HG02970 (cell line): ENCODE measurements around the gene TUBB6.

Source experiments
- ATAC-seq: cut with Tn5 transposase; IDR thresholded peaks from one replicate; pipeline ENCODE4 v1.9.1; 2021; ENCODE audit warnings: mild to moderate bottlenecking, moderate library complexity, moderate number of reproducible peaks; ENCODE audit not compliant: unreplicated experiment, low FRiP score

The TUBB6 gene

GRCh38 chr18:12335503-12335902, 27.5 kb downstream of the TUBB6 start:
- no peak for ATAC-seq

- no peak for ATAC-seq
Measured at GRCh38 chr18:12336171-12336613, 28.2 kb downstream of the TUBB6 start.

- ATAC-seq, result no peak
Measured at GRCh38 chr18:12336887-12337286, 28.8 kb downstream of the TUBB6 start.

- no peak for ATAC-seq
Measured at GRCh38 chr18:12338382-12338781, 30.3 kb downstream of the TUBB6 start.

- no peak for ATAC-seq
Measured at GRCh38 chr18:12340945-12341660, 33.1 kb downstream of the TUBB6 start.

GRCh38 chr18:12342661-12343060, 34.6 kb downstream of the TUBB6 start:
- no peak for ATAC-seq

GRCh38 chr18:12345491-12346239, 37.6 kb downstream of the TUBB6 start:
- no peak for ATAC-seq

- no peak for ATAC-seq
Measured at GRCh38 chr18:12346240-12346565, 38.2 kb downstream of the TUBB6 start.

- ATAC-seq, result no peak
Measured at GRCh38 chr18:12347895-12348294, 39.9 kb downstream of the TUBB6 start.

GRCh38 chr18:12352188-12352587, 44.1 kb downstream of the TUBB6 start:
- no peak for ATAC-seq

- ATAC-seq, result no peak
Measured at GRCh38 chr18:12359515-12359927, 51.5 kb downstream of the TUBB6 start.

GRCh38 chr18:12361770-12362378, 53.8 kb downstream of the TUBB6 start:
- no peak for ATAC-seq

- ATAC-seq, result no peak
Measured at GRCh38 chr18:12362473-12363174, 54.6 kb downstream of the TUBB6 start.

GRCh38 chr18:12366379-12366778, 58.3 kb downstream of the TUBB6 start:
- ATAC-seq, result no peak

- no peak for ATAC-seq
Measured at GRCh38 chr18:12366784-12367183, 58.7 kb downstream of the TUBB6 start.

GRCh38 chr18:12369211-12369610, 61.2 kb downstream of the TUBB6 start:
- ATAC-seq, result no peak

GRCh38 chr18:12371590-12371989, 63.5 kb downstream of the TUBB6 start:
- ATAC-seq, result no peak

- no peak for ATAC-seq
Measured at GRCh38 chr18:12372406-12372805, 64.4 kb downstream of the TUBB6 start.

GRCh38 chr18:12373116-12373770, 65.2 kb downstream of the TUBB6 start:
- ATAC-seq, result no peak

GRCh38 chr18:12373771-12374116, 65.7 kb downstream of the TUBB6 start:
- ATAC-seq, result no peak

GRCh38 chr18:12374401-12374800, 66.4 kb downstream of the TUBB6 start:
- ATAC-seq, result no peak
